ENCODE data around the gene NUDT2. TPM values are rescaled to one million over a fixed set of nuclear protein-coding genes. Genes with fewer than 3 reads are reported as not detected.

The NUDT2 gene
- polyA plus RNA-seq (2013, experiment 1 of 2) = 24.9 TPM
- polyA plus RNA-seq (2013, experiment 2 of 2) = 25.0 TPM

GRCh38 chr9:34328987-34329832 is at the start of gene NUDT2, which contains the start of gene KIF24:
Gene NUDT2 (plus strand): TSS chr9:34329569. CDS start chr9:34339040, 9,471 bp downstream.
Gene KIF24 (minus strand): TSS chr9:34329268. CDS start chr9:34311346, 17,922 bp downstream.
- peak within 1 kb of the TSS in 1 of 2 experiments; percentile 94 for H3K14ac ChIP-seq (ENCODE audit: low read length in 2 of 2)
- no peaks in the 10 kb centered on the region for H3K27me3 ChIP-seq (ENCODE audit: control insufficient read depth in 1 of 2, insufficient read depth in 1 of 2, low read length in 2 of 2)
- H2BK15ac ChIP-seq (ENCODE audit: low read depth, poor library complexity, severe bottlenecking) = no peak within 1 kb of the TSS
- peak within 1 kb of the TSS; percentile 59 for H2AFZ ChIP-seq (ENCODE audit: low read depth, low read length)
- H3K36me3 ChIP-seq (ENCODE audit: control insufficient read depth in 1 of 2, insufficient read depth in 2 of 2, low read depth in 1 of 2, low read length in 2 of 2) = no peaks in the 10 kb centered on the region
- no peaks in the 10 kb centered on the region for H3K9me3 ChIP-seq (ENCODE audit: control insufficient read depth, low read length)
- H3K4me3 ChIP-seq (ENCODE audit: insufficient read depth in 1 of 2, low read depth in 1 of 2, low read length in 2 of 2) = peak within 1 kb of the TSS; percentile 87 to 96
- WGBS = under 1% methylated on average over 63 of the region's 64 CpGs
- no peak within 1 kb of the TSS for H3K23ac ChIP-seq (ENCODE audit: low read length in 2 of 2)
- H3K79me1 ChIP-seq (replicated peaks; ENCODE audit: low read length, poor library complexity, severe bottlenecking) = peaks cover 18% of the 10 kb centered on the region
- DNase-seq = peak; percentile 100
- H2BK12ac ChIP-seq (ENCODE audit: low read length in 2 of 2) = no peak within 1 kb of the TSS
- H2AK5ac ChIP-seq (ENCODE audit: low read length, severe bottlenecking) = no peak within 1 kb of the TSS
- peak within 1 kb of the TSS; percentile 73 to 96 for H3K18ac ChIP-seq (ENCODE audit: low read depth in 1 of 2, low read length in 2 of 2)
- H3K4me1 ChIP-seq (ENCODE audit: control insufficient read depth, insufficient read depth, low read depth, low read length) = no peaks in the 10 kb centered on the region
- H3K4ac ChIP-seq (ENCODE audit: low read depth in 1 of 2, low read length in 2 of 2) = peak within 1 kb of the TSS in 1 of 2 experiments; percentile 94
- no peak within 1 kb of the TSS for H2BK5ac ChIP-seq (ENCODE audit: low read depth, low read length, poor library complexity, severe bottlenecking)
- H2BK120ac ChIP-seq (ENCODE audit: low read depth, low read length) = no peak within 1 kb of the TSS
- H3K27ac ChIP-seq (ENCODE audit: low read length, poor library complexity, severe bottlenecking) = peak within 1 kb of the TSS; percentile 85
- H3K4me2 ChIP-seq (ENCODE audit: low read length, poor library complexity, severe bottlenecking) = peak within 1 kb of the TSS; percentile 73
- peak within 1 kb of the TSS; percentile 99 for H3K9ac ChIP-seq (ENCODE audit: low read length)
- H4K8ac ChIP-seq (ENCODE audit: low read length) = peak within 1 kb of the TSS; percentile 77
- H4K91ac ChIP-seq (ENCODE audit: low read length) = peak within 1 kb of the TSS; percentile 5

GRCh38 chr9:34282096-34282495 is 47.3 kb upstream of the NUDT2 start:
- Histone ChIP-seq H3K14ac (ENCODE audit: low read length in 2 of 2) (no peak overlapping the region), H2BK5ac (ENCODE audit: low read depth, low read length, poor library complexity, severe bottlenecking) (no peak overlapping the region), H2BK15ac (ENCODE audit: low read depth, poor library complexity, severe bottlenecking) (no peak overlapping the region), H3K4me1 (ENCODE audit: control insufficient read depth, insufficient read depth, low read depth, low read length) (no peaks in the 10 kb centered on the region), H2AK5ac (ENCODE audit: low read length, severe bottlenecking) (no peak overlapping the region), H4K8ac (ENCODE audit: low read length) (no peak overlapping the region), H3K9me3 (ENCODE audit: control insufficient read depth, low read length) (no peaks in the 10 kb centered on the region), H3K18ac (ENCODE audit: low read depth in 1 of 2, low read length in 2 of 2) (no peak overlapping the region), H4K91ac (ENCODE audit: low read length) (no peak overlapping the region), H3K27ac (ENCODE audit: low read length, poor library complexity, severe bottlenecking) (no peak overlapping the region), H3K4ac (ENCODE audit: low read depth in 1 of 2, low read length in 2 of 2) (no peak overlapping the region), H3K27me3 (ENCODE audit: control insufficient read depth in 1 of 2, insufficient read depth in 1 of 2, low read length in 2 of 2) (no peaks in the 10 kb centered on the region), H2AFZ (ENCODE audit: low read depth, low read length) (no peak overlapping the region), H3K79me1 (replicated peaks; ENCODE audit: low read length, poor library complexity, severe bottlenecking) (no peaks in the 10 kb centered on the region), H3K36me3 (ENCODE audit: control insufficient read depth in 1 of 2, insufficient read depth in 2 of 2, low read depth in 1 of 2, low read length in 2 of 2) (no peaks in the 10 kb centered on the region), H3K23ac (ENCODE audit: low read length in 2 of 2) (no peak overlapping the region), H2BK12ac (ENCODE audit: low read length in 2 of 2) (no peak overlapping the region), H3K4me2 (ENCODE audit: low read length, poor library complexity, severe bottlenecking) (no peak overlapping the region), H3K4me3 (ENCODE audit: insufficient read depth in 1 of 2, low read depth in 1 of 2, low read length in 2 of 2) (no peak overlapping the region), H2BK120ac (ENCODE audit: low read depth, low read length) (no peak overlapping the region), H3K9ac (ENCODE audit: low read length) (no peak overlapping the region)
- DNase-seq = no peak
- 91% methylated on average over 1 of the region's 1 CpG for WGBS

- no peak overlapping the region for H2BK12ac ChIP-seq (ENCODE audit: low read length in 2 of 2)
- no peaks in the 10 kb centered on the region for H3K9me3 ChIP-seq (ENCODE audit: control insufficient read depth, low read length)
- H3K36me3 ChIP-seq (ENCODE audit: control insufficient read depth in 1 of 2, insufficient read depth in 2 of 2, low read depth in 1 of 2, low read length in 2 of 2) = no peaks in the 10 kb centered on the region
- H3K9ac ChIP-seq (ENCODE audit: low read length) = no peak overlapping the region
- no peak overlapping the region for H2AK5ac ChIP-seq (ENCODE audit: low read length, severe bottlenecking)
- no peaks in the 10 kb centered on the region for H3K27me3 ChIP-seq (ENCODE audit: control insufficient read depth in 1 of 2, insufficient read depth in 1 of 2, low read length in 2 of 2)
- no peak overlapping the region for H4K91ac ChIP-seq (ENCODE audit: low read length)
- H4K8ac ChIP-seq (ENCODE audit: low read length) = no peak overlapping the region
- H2AFZ ChIP-seq (ENCODE audit: low read depth, low read length) = no peak overlapping the region
- DNase-seq = no peak
- no peak overlapping the region for H3K4me3 ChIP-seq (ENCODE audit: insufficient read depth in 1 of 2, low read depth in 1 of 2, low read length in 2 of 2)
- H3K27ac ChIP-seq (ENCODE audit: low read length, poor library complexity, severe bottlenecking) = no peak overlapping the region
- WGBS = 99% methylated on average over 2 of the region's 2 CpGs
- no peak overlapping the region for H3K4me2 ChIP-seq (ENCODE audit: low read length, poor library complexity, severe bottlenecking)
- no peak overlapping the region for H3K23ac ChIP-seq (ENCODE audit: low read length in 2 of 2)
- no peak overlapping the region for H2BK5ac ChIP-seq (ENCODE audit: low read depth, low read length, poor library complexity, severe bottlenecking)
- no peaks in the 10 kb centered on the region for H3K79me1 ChIP-seq (replicated peaks; ENCODE audit: low read length, poor library complexity, severe bottlenecking)
- no peak overlapping the region for H2BK120ac ChIP-seq (ENCODE audit: low read depth, low read length)
- H3K18ac ChIP-seq (ENCODE audit: low read depth in 1 of 2, low read length in 2 of 2) = no peak overlapping the region
- H2BK15ac ChIP-seq (ENCODE audit: low read depth, poor library complexity, severe bottlenecking) = no peak overlapping the region
- H3K4me1 ChIP-seq (ENCODE audit: control insufficient read depth, insufficient read depth, low read depth, low read length) = no peaks in the 10 kb centered on the region
- H3K4ac ChIP-seq (ENCODE audit: low read depth in 1 of 2, low read length in 2 of 2) = no peak overlapping the region
- H3K14ac ChIP-seq (ENCODE audit: low read length in 2 of 2) = no peak overlapping the region
These were observed 40.2 kb upstream of the NUDT2 start for GRCh38 chr9:34289159-34289558.

GRCh38 chr9:34291023-34291422 is 38.3 kb upstream of the NUDT2 start:
- WGBS = 96% methylated on average over 2 of the region's 2 CpGs
- Histone ChIP-seq H3K4ac (ENCODE audit: low read depth in 1 of 2, low read length in 2 of 2) (no peak overlapping the region), H3K79me1 (replicated peaks; ENCODE audit: low read length, poor library complexity, severe bottlenecking) (no peaks in the 10 kb centered on the region), H3K4me1 (ENCODE audit: control insufficient read depth, insufficient read depth, low read depth, low read length) (no peaks in the 10 kb centered on the region), H2BK15ac (ENCODE audit: low read depth, poor library complexity, severe bottlenecking) (no peak overlapping the region), H2BK5ac (ENCODE audit: low read depth, low read length, poor library complexity, severe bottlenecking) (no peak overlapping the region), H3K27me3 (ENCODE audit: control insufficient read depth in 1 of 2, insufficient read depth in 1 of 2, low read length in 2 of 2) (no peaks in the 10 kb centered on the region), H3K4me3 (ENCODE audit: insufficient read depth in 1 of 2, low read depth in 1 of 2, low read length in 2 of 2) (no peak overlapping the region), H2AFZ (ENCODE audit: low read depth, low read length) (no peak overlapping the region), H3K9me3 (ENCODE audit: control insufficient read depth, low read length) (no peaks in the 10 kb centered on the region), H2AK5ac (ENCODE audit: low read length, severe bottlenecking) (no peak overlapping the region), H3K9ac (ENCODE audit: low read length) (no peak overlapping the region), H4K8ac (ENCODE audit: low read length) (no peak overlapping the region), H3K27ac (ENCODE audit: low read length, poor library complexity, severe bottlenecking) (no peak overlapping the region), H3K18ac (ENCODE audit: low read depth in 1 of 2, low read length in 2 of 2) (no peak overlapping the region), H3K14ac (ENCODE audit: low read length in 2 of 2) (no peak overlapping the region), H3K23ac (ENCODE audit: low read length in 2 of 2) (no peak overlapping the region), H3K36me3 (ENCODE audit: control insufficient read depth in 1 of 2, insufficient read depth in 2 of 2, low read depth in 1 of 2, low read length in 2 of 2) (no peaks in the 10 kb centered on the region), H3K4me2 (ENCODE audit: low read length, poor library complexity, severe bottlenecking) (no peak overlapping the region), H4K91ac (ENCODE audit: low read length) (no peak overlapping the region), H2BK120ac (ENCODE audit: low read depth, low read length) (no peak overlapping the region), H2BK12ac (ENCODE audit: low read length in 2 of 2) (no peak overlapping the region)
- DNase-seq = no peak
